GM12801 (cell line): ENCODE measurements around the gene TNFRSF18.

ENCODE experiments used
- TF ChIP-seq, protein P1 (sequence below): IDR thresholded peaks from one replicate; pipeline ENCODE4 v1.5.1; 2011; ENCODE audit warnings: control low read depth; ENCODE audit not compliant: insufficient read length; ENCODE audit errors: extremely low read depth

The TNFRSF18 gene

DNA sequence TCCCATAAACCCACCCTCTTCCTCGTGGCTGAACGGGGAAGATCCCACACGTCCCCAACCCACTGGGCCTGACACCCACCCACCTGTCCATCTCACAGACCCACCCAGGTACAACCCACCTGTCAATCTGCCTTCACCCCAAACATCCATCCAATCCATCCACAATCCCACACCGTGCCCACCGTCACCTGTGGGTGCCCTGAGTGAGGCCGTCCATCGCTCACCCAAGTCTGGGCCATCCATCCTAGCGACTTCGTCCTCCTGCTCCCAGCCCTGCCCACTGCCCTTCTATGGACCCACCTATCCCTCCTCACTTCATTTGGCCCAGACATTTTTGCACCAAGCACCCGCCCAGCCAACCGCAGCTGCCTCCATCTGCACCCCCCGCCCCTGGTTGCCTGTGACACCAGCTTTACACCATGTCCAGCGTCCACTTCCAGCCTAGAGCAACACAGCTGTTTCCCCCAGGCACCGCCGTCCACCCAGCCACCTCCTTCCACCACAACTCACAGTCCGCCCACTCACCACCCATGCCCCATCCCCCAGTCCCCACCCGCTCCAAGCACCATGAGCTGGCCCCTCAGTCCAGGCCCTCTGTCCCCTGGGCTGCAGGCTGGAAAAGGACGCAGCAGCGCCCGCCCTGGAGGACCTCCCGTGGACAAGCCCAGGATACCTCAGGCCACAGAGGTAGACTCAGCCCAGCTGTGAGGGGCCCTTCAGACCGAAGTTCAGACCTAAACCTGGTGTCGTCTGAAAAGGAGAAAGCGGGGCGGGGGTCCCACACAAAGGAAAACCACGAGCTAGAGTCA lies 25.1 kb downstream of the TNFRSF18 start:
- TF ChIP-seq, protein P1, sequence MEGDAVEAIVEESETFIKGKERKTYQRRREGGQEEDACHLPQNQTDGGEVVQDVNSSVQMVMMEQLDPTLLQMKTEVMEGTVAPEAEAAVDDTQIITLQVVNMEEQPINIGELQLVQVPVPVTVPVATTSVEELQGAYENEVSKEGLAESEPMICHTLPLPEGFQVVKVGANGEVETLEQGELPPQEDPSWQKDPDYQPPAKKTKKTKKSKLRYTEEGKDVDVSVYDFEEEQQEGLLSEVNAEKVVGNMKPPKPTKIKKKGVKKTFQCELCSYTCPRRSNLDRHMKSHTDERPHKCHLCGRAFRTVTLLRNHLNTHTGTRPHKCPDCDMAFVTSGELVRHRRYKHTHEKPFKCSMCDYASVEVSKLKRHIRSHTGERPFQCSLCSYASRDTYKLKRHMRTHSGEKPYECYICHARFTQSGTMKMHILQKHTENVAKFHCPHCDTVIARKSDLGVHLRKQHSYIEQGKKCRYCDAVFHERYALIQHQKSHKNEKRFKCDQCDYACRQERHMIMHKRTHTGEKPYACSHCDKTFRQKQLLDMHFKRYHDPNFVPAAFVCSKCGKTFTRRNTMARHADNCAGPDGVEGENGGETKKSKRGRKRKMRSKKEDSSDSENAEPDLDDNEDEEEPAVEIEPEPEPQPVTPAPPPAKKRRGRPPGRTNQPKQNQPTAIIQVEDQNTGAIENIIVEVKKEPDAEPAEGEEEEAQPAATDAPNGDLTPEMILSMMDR: no peak

DNA sequence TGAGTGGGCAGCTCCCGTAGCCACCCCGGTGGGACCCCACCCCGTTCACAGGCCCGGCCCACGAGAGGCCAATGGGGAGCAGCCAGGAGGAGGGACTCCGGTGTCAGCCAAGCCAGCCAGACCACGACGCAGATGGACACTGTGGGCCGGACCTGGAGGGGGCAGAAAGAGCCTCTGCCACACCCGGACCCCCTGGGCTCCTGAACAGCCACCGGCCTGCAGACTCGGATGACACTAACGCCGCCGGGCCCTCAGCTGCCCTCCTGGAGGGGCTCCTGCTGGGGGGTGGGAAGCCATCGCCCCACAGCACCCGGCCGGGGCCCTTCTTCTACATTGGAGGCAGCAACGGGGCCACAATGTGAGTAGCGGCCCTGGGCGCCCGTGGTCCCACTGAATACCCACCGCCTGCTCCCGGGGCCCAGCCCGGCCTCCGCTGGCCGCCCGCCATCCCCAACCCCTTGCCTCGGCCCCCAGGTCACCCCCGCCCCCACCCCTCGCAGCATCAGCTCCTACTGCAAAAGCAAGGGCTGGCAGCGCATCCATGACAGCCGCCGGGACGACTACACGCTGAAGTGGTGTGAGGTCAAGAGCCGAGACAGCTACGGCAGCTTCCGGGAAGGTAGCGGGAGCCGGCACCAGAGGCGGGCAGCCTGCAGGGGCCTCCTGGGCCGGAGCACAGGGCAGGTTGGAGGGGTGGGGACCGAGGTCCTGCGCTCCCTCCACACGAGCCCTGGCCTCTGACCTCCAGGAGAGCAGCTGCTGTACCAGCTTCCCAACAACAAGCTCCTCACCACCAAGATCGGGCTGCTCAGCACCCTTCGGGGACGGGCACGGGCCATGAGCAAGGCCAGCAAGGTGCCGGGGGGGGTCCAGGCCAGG lies 26.2 kb downstream of the TNFRSF18 start:
- TF ChIP-seq, protein P1: no peak

DNA sequence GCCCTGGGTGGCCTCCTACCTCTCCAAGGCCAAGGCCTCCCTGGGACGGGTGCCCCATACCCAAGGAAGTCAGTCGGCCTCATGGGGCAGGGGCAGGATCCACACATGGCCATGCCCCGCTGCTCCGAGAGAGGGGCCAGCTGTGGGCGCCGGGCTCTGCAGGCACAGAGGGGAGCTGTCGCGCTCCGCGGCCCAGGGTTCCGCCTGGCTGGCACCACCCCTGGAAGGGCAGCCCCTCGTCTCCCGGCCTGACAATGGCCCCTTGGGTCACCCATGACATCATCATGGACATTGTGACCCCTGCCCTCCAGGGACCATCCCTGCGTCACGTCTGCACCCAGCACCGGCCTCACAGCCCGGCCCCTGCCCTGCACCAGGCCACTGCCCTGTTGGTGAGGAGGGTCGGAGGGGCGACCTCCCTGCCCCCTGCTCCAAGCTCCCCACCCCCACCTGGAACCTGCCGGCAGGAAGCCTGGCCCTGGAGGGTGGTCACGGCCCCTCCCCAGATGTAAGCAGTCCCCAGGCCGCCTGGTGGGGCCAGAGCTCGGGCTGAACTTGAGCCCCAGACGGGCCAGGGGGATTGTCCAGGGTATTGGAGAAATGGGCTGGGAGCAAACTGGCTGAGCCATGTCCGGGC lies 26.9 kb downstream of the TNFRSF18 start:
- TF ChIP-seq, protein P1: no peak

DNA sequence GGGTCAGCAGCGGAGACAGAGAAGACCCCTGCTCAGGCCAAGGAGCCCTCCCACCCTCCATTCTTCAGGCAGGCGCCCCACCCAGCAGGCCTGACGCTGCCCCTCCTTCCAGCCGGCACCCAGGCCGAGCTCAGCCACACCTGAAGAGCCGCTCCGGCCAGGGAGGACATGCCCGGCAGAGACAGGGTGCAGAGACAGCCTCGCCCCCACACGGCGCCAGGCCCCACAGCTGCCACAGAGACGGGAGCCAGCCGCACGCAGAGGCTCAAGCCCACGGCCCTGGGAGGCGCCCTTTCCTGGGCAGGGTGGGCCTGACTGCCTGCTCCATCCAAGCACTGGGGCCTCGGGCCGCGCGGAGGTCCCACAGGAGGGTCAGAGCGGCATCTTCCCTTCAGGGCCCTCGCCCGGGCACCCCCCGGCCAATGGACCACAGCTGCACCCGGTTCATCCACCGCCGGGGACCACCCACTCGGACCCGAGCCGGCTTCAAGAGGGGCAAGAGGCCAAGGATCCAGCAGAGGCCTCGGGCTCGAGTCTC lies 27.5 kb downstream of the TNFRSF18 start:
- TF ChIP-seq, protein P1: no peak

DNA sequence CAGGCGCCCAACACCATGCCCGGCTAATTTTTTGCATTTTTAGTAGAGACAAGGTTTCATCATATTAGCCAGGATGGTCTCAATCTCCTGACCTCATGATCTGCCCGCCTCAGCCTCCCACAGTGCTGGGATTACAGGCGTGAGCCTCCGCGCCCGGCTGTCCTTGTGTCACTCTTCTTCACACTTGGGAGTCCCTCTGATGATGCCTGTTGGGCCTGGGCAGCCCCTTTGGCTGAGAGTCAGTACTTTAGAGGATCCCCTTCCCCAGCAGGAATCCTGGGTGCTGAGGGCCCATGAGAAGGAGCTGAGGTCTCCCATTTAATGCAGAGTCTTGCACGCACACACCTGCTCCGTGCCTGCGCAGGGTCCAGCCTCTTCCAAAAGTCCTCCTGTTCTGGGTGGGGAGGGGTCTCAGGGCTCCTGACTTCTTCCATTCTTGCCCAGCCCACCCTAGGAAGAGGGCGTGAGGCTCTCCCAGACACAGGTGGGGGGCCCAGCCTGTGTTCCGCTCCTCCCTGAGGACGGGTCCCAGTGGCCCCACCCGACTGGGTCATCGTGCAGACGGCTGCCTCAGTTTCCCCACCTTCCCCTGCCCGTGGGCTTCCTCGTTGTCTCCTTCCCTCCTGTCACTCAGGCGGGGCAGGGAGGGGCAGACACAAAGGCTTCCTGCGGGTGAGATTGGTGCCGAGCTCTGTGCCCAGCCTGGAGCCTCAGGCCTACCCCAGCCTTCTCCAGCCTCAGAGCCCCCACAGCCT lies 28.8 kb downstream of the TNFRSF18 start:
- TF ChIP-seq, protein P1: no peak

DNA sequence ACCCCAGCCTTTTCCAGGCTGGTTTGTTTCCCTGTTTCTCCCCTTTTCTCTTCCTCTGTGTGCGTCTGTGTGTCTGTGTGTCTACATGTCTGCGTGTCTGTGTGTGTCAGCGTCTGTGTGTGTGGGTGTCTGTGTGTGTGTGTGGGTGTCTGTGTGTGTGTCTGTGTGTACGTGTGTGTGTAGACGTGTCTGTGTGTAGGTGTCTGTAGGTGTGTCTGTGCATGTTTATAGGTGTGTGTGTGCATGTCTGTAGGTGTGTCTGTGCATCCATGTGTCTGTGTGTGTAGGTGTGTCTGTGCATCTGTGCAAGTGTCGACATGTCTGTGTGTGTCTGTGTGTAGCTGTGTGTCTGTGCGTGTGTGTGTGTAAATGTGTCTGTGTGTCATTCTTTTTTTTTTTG lies 29.5 kb downstream of the TNFRSF18 start:
- TF ChIP-seq, protein P1: no peak
